NCI-H128 (cell line): ENCODE measurements around the gene EML1.
A peak's percentile ranks its signal among the peaks of the same experiment; 100 is the strongest.

Experiments
- DNase-seq: peaks from one replicate; lab custom pipeline; 2025; ENCODE audit not compliant: unreplicated experiment; lab: John Stamatoyannopoulos, UW

EML1 gene

GRCh38 chr14:99982537-99983250, 189.5 kb downstream of the EML1 start:
- peak; percentile 45 for DNase-seq

- no peak for DNase-seq
These were observed 190.2 kb downstream of the EML1 start for GRCh38 chr14:99983251-99984015.

- no peak for DNase-seq
These were observed 190.8 kb downstream of the EML1 start for GRCh38 chr14:99984036-99984435.

GRCh38 chr14:99986396-99986795, 193.2 kb downstream of the EML1 start:
- no peak for DNase-seq

- DNase-seq = no peak
These were observed 195.8 kb downstream of the EML1 start for GRCh38 chr14:99989032-99989431.

- DNase-seq = no peak
These were observed 197.3 kb downstream of the EML1 start for GRCh38 chr14:99990268-99991170.

- no peak for DNase-seq
These were observed 198.1 kb downstream of the EML1 start for GRCh38 chr14:99991331-99991730.
